ENCODE results near the gene DIAPH2.

The DIAPH2 gene

GRCh38 chrX:96685210-96686099 is 813 bp downstream of the DIAPH2 start:
- TF ChIP-seq CTCF (IDR thresholded peaks at IDR 0.05; ENCODE audit: low read depth, low read length), result no peak
- Histone ChIP-seq H3K4me3 (ENCODE audit: low read depth, low read length) (no peak overlapping the region), H3K9me3 (no peaks in the 10 kb centered on the region), H3K27me3 (no peaks in the 10 kb centered on the region), H3K36me3 (no peaks in the 10 kb centered on the region), H3K4me1 (no peaks in the 10 kb centered on the region)
- no peak for DNase-seq

- H3K27me3 ChIP-seq, result no peaks in the 10 kb centered on the region
- H3K9me3 ChIP-seq, result no peaks in the 10 kb centered on the region
- no peak for DNase-seq
- H3K36me3 ChIP-seq, result no peaks in the 10 kb centered on the region
- no peak for TF ChIP-seq CTCF (IDR thresholded peaks at IDR 0.05; ENCODE audit: low read depth, low read length)
- H3K4me1 ChIP-seq, result no peaks in the 10 kb centered on the region
- H3K4me3 ChIP-seq (ENCODE audit: low read depth, low read length), result no peak overlapping the region
Observed at GRCh38 chrX:96687776-96688175, 3.1 kb downstream of the DIAPH2 start.

GRCh38 chrX:96688789-96689188 is 4.1 kb downstream of the DIAPH2 start:
- DNase-seq, result no peak
- H3K36me3 ChIP-seq, result no peaks in the 10 kb centered on the region
- no peak overlapping the region for H3K4me3 ChIP-seq (ENCODE audit: low read depth, low read length)
- no peaks in the 10 kb centered on the region for H3K9me3 ChIP-seq
- TF ChIP-seq CTCF (IDR thresholded peaks at IDR 0.05; ENCODE audit: low read depth, low read length), result no peak
- H3K4me1 ChIP-seq, result no peaks in the 10 kb centered on the region
- no peaks in the 10 kb centered on the region for H3K27me3 ChIP-seq

GRCh38 chrX:96689991-96690390 is 5.3 kb downstream of the DIAPH2 start:
- no peak for DNase-seq
- no peaks in the 10 kb centered on the region for H3K36me3 ChIP-seq
- no peaks in the 10 kb centered on the region for H3K9me3 ChIP-seq
- H3K27me3 ChIP-seq, result no peaks in the 10 kb centered on the region
- TF ChIP-seq CTCF (IDR thresholded peaks at IDR 0.05; ENCODE audit: low read depth, low read length), result no peak
- no peaks in the 10 kb centered on the region for H3K4me1 ChIP-seq
- H3K4me3 ChIP-seq (ENCODE audit: low read depth, low read length), result no peak overlapping the region

- H3K4me1 ChIP-seq, result no peaks in the 10 kb centered on the region
- no peak for DNase-seq
Observed at GRCh38 chrX:96692454-96692853, 7.8 kb downstream of the DIAPH2 start.

More at GRCh38 chrX:96692454-96692853, 7.8 kb downstream of the DIAPH2 start:
- Histone ChIP-seq H3K27me3 (no peaks in the 10 kb centered on the region), H3K9me3 (no peaks in the 10 kb centered on the region), H3K36me3 (no peaks in the 10 kb centered on the region), H3K4me3 (ENCODE audit: low read depth, low read length) (no peak overlapping the region)
- no peak for TF ChIP-seq CTCF (IDR thresholded peaks at IDR 0.05; ENCODE audit: low read depth, low read length)
